H9 (cell line): Measurements from ENCODE around the gene MEIS2. TPM values are rescaled to one million over a fixed set of nuclear protein-coding genes. Genes with fewer than 3 reads are reported as not detected.

ENCODE experiments used
- DNase-seq: peaks from one replicate; pipeline ENCODE4 v3.0.0-alpha.2; 2017
- H2AFZ ChIP-seq: one replicate; pipeline ENCODE4 v1.6.1; 2013; ENCODE audit warnings: mild to moderate bottlenecking, low read length, control low read depth, moderate library complexity
- H2AK5ac ChIP-seq: 2 replicates; pipeline ENCODE4 v1.6.1; 2013; ENCODE audit warnings: low read length, control low read depth, mixed read lengths; ENCODE audit not compliant: insufficient read length
- H2BK120ac ChIP-seq: one replicate; pipeline ENCODE4 v1.6.1; 2013; ENCODE audit warnings: low read depth, mild to moderate bottlenecking, low read length, control low read depth, inconsistent platforms; ENCODE audit not compliant: poor library complexity, severe bottlenecking
- H2BK12ac ChIP-seq: 2 replicates; pipeline ENCODE4 v1.6.1; 2013; ENCODE audit warnings: low read length, control low read depth, mixed read lengths, low read depth; ENCODE audit not compliant: insufficient read length
- H2BK15ac ChIP-seq: 2 replicates; pipeline ENCODE4 v1.6.1; 2013; ENCODE audit warnings: low read depth, low read length, control low read depth
- H2BK20ac ChIP-seq: one replicate; pipeline ENCODE4 v1.6.1; 2013; ENCODE audit warnings: low read depth, mild to moderate bottlenecking, low read length, control low read depth, inconsistent platforms; ENCODE audit not compliant: poor library complexity, severe bottlenecking
- H2BK5ac ChIP-seq: 2 replicates; pipeline ENCODE4 v1.6.1; 2013; ENCODE audit warnings: low read length, control low read depth, mixed read lengths; ENCODE audit not compliant: insufficient read length
- H3K14ac ChIP-seq: 2 replicates; pipeline ENCODE4 v1.6.1; 2013; ENCODE audit warnings: low read length, control low read depth; ENCODE audit not compliant: insufficient read depth
- H3K18ac ChIP-seq: 2 replicates; pipeline ENCODE4 v1.6.1; 2013; ENCODE audit warnings: low read depth, mild to moderate bottlenecking, mixed read lengths, low read length, control low read depth; ENCODE audit not compliant: insufficient read length
- H3K23ac ChIP-seq: 2 replicates; pipeline ENCODE4 v1.6.1; 2013; ENCODE audit warnings: low read length, control low read depth, mixed read lengths, low read depth; ENCODE audit not compliant: insufficient read length
- H3K23me2 ChIP-seq: 2 replicates; pipeline ENCODE4 v1.6.1; 2013; ENCODE audit warnings: low read depth, mild to moderate bottlenecking, mixed read lengths, low read length, control low read depth; ENCODE audit not compliant: insufficient read length, poor library complexity, severe bottlenecking
- H3K27ac ChIP-seq: 2 replicates; pipeline ENCODE4 v1.5.1; 2013; ENCODE audit warnings: low read length, control low read depth, mixed read lengths, low read depth; ENCODE audit not compliant: insufficient read length
- H3K27me3 ChIP-seq: 2 replicates; pipeline ENCODE4 v1.6.1; 2013; ENCODE audit warnings: low read length, control low read depth, inconsistent platforms; ENCODE audit not compliant: insufficient read depth
- H3K4ac ChIP-seq: 2 replicates; pipeline ENCODE4 v1.6.1; 2013; ENCODE audit warnings: low read depth, mild to moderate bottlenecking, control low read depth, inconsistent platforms, low read length, moderate library complexity
- H3K4me1 ChIP-seq: 2 replicates; pipeline ENCODE4 v1.6.1; 2013; ENCODE audit warnings: low read length, control low read depth, inconsistent platforms; ENCODE audit not compliant: insufficient read depth
- H3K4me2 ChIP-seq: 2 replicates; pipeline ENCODE4 v1.6.1; 2013; ENCODE audit warnings: low read length, control low read depth, mixed read lengths; ENCODE audit not compliant: insufficient read length, insufficient read depth
- H3K56ac ChIP-seq: 2 replicates; pipeline ENCODE4 v1.6.1; 2013; ENCODE audit warnings: low read depth, mild to moderate bottlenecking, mixed read lengths, low read length, control low read depth; ENCODE audit not compliant: insufficient read length
- H3K79me1 ChIP-seq: 2 replicates; pipeline ENCODE4 v1.6.1; 2013; ENCODE audit warnings: low read depth, mild to moderate bottlenecking, moderate library complexity, low read length, control low read depth, inconsistent platforms; ENCODE audit not compliant: insufficient read depth, poor library complexity, severe bottlenecking
- H3K79me2 ChIP-seq: 2 replicates; pipeline ENCODE4 v1.6.1; 2013; ENCODE audit warnings: low read length, control low read depth, inconsistent platforms; ENCODE audit not compliant: insufficient read depth
- H3K9ac ChIP-seq: 2 replicates; pipeline ENCODE4 v1.6.1; 2013; ENCODE audit warnings: low read length, control low read depth, mixed read lengths; ENCODE audit not compliant: insufficient read length; ENCODE audit errors: extremely low read depth
- H3K9me3 ChIP-seq: one replicate; pipeline ENCODE4 v1.6.1; 2013; ENCODE audit warnings: low read depth, low read length, inconsistent platforms; ENCODE audit not compliant: control insufficient read depth
- H3T11ph ChIP-seq: one replicate; pipeline ENCODE4 v1.6.1; 2013; ENCODE audit warnings: mild to moderate bottlenecking, low read length, control low read depth, inconsistent platforms
- H4K20me1 ChIP-seq: one replicate; pipeline ENCODE4 v1.6.1; 2013; ENCODE audit not compliant: control insufficient read depth, insufficient read length, insufficient read depth
- H4K5ac ChIP-seq: 2 replicates; pipeline ENCODE4 v1.6.1; 2013; ENCODE audit warnings: low read depth, mild to moderate bottlenecking, mixed read lengths, low read length, control low read depth; ENCODE audit not compliant: insufficient read length
- H4K8ac ChIP-seq: replicated peaks from 2 replicates; pipeline ENCODE4 v1.6.1; 2013; ENCODE audit warnings: low read length, control low read depth, mixed read lengths, low read depth; ENCODE audit not compliant: insufficient read length
- H4K91ac ChIP-seq: 2 replicates; pipeline ENCODE4 v1.6.1; 2013; ENCODE audit warnings: low read depth, mild to moderate bottlenecking, moderate library complexity, mixed read lengths, low read length, control low read depth; ENCODE audit not compliant: insufficient read length
- H3K27ac Mint-ChIP-seq, 3 experiments: 2 replicates in 2 of 3; 3 replicates in 1 of 3; pipeline ENCODE4 v1.8.0; 2020 to 2021; ENCODE audit warnings: mixed read lengths in 3 of 3, mild to moderate bottlenecking in 1 of 3, moderate library complexity in 1 of 3
- H3K27me3 Mint-ChIP-seq: 2 replicates; pipeline ENCODE4 v1.8.0; 2021; ENCODE audit warnings: low read depth, mild to moderate bottlenecking, moderate library complexity, mixed read lengths
- H3K36me3 Mint-ChIP-seq, 3 experiments: 2 replicates in 2 of 3; 3 replicates in 1 of 3; pipeline ENCODE4 v1.8.0; 2020 to 2021; ENCODE audit warnings: low read depth in 3 of 3, mixed read lengths in 3 of 3; ENCODE audit not compliant: insufficient read depth in 1 of 3
- H3K4me1 Mint-ChIP-seq, 2 experiments: 2 replicates each; pipeline ENCODE4 v1.8.0; 2020; ENCODE audit warnings: mixed read lengths in 2 of 2
- H3K4me3 Mint-ChIP-seq, 2 experiments: 2 replicates in 1 of 2; 3 replicates in 1 of 2; pipeline ENCODE4 v1.8.0; 2020 to 2021; ENCODE audit warnings: mild to moderate bottlenecking in 2 of 2, mixed read lengths in 2 of 2, moderate library complexity in 1 of 2
- H3K9me3 Mint-ChIP-seq, 2 experiments: 2 replicates in 1 of 2; 3 replicates in 1 of 2; pipeline ENCODE4 v1.8.0; 2020; ENCODE audit warnings: mild to moderate bottlenecking in 2 of 2, mixed read lengths in 2 of 2, moderate library complexity in 1 of 2
- WGBS: extraction: QIAGEN DNeasy Blood & Tissue Kit; methylation state at CpG from one replicate; pipeline ENCODE4 v1.1.7; 2013; ENCODE audit warnings: missing lambda C conversion rate, low lambda C conversion rate, mixed read lengths; ENCODE audit not compliant: insufficient read length; ENCODE audit errors: extremely low coverage; 5-methylcytosine and 5-hydroxymethylcytosine counted together
- total RNA-seq: library from RNA; stranded (reverse); gene quantifications from 2 replicates; pipeline ENCODE4 v1.2.1, GENCODE V29; 2021
- TF ChIP-seq, protein P1 (sequence below): fragments of 200-600 bp; sonication (generic); conservative IDR thresholded peaks from 3 replicates; pipeline ENCODE4 v1.8.0; 2021; ENCODE audit warnings: antibody characterized with exemption, mild to moderate bottlenecking

Gene MEIS2
- total RNA-seq, 1 experiment from 2014 or later = 0.35 TPM

DNA sequence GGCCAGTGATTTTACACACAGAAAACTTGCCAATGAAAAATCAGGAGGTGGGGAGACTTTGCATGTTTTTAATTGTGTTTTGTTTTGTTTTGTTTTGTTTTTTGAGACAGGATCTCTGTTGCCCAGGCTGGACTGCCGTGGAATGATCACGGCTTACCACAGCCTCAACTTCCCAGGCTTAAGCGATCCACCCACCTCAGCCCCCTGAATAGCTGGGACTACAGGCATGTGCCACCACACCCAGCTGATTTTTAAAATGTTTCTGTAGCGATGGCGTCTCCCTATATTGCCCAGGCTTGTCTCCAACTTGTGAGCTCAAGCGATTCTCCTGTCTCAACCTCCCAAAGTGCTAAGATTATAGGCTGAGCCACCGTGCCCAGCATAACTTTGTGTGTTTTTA lies 46.0 kb downstream of the MEIS2 start:
- WGBS = no CpG with 5 or more reads among the region's 7 CpGs
- H3K23ac ChIP-seq = no peak overlapping the region
- no peaks in the 10 kb centered on the region for H3K27me3 ChIP-seq
- no peaks in the 10 kb centered on the region for H3K79me1 ChIP-seq
- no peak overlapping the region for H3K18ac ChIP-seq
- H4K91ac ChIP-seq = no peak overlapping the region
- H3K56ac ChIP-seq = no peak overlapping the region
- no peak overlapping the region for H2AK5ac ChIP-seq
- H2BK12ac ChIP-seq = no peak overlapping the region
- no peak overlapping the region for H3K27ac Mint-ChIP-seq
- no peak overlapping the region for H2AFZ ChIP-seq
- no peak overlapping the region for H3K9ac ChIP-seq
- no peak overlapping the region for H3K4me2 ChIP-seq
- no peak overlapping the region for H3K4me3 Mint-ChIP-seq
- no peak overlapping the region for H3K27ac ChIP-seq
- H3K79me2 ChIP-seq = no peaks in the 10 kb centered on the region
- no peak overlapping the region for H2BK15ac ChIP-seq
- H3K23me2 ChIP-seq = no peaks in the 10 kb centered on the region
- H3K9me3 Mint-ChIP-seq = peaks cover 0 to 2% of the 10 kb centered on the region in 2 experiments; a peak in 2 of 5 replicates
- H2BK5ac ChIP-seq = no peak overlapping the region
- H3K27me3 Mint-ChIP-seq = no peaks in the 10 kb centered on the region
- no peaks in the 10 kb centered on the region; the same call in 1 of the 2 replicates for H3K4me1 ChIP-seq
- TF ChIP-seq, protein P1, sequence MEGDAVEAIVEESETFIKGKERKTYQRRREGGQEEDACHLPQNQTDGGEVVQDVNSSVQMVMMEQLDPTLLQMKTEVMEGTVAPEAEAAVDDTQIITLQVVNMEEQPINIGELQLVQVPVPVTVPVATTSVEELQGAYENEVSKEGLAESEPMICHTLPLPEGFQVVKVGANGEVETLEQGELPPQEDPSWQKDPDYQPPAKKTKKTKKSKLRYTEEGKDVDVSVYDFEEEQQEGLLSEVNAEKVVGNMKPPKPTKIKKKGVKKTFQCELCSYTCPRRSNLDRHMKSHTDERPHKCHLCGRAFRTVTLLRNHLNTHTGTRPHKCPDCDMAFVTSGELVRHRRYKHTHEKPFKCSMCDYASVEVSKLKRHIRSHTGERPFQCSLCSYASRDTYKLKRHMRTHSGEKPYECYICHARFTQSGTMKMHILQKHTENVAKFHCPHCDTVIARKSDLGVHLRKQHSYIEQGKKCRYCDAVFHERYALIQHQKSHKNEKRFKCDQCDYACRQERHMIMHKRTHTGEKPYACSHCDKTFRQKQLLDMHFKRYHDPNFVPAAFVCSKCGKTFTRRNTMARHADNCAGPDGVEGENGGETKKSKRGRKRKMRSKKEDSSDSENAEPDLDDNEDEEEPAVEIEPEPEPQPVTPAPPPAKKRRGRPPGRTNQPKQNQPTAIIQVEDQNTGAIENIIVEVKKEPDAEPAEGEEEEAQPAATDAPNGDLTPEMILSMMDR = no peak
- H3K4me1 Mint-ChIP-seq = peaks cover 32 to 33% of the 10 kb centered on the region in 2 experiments
- H3K4ac ChIP-seq = no peak overlapping the region
- DNase-seq = no peak
- H4K5ac ChIP-seq = no peak overlapping the region
- H4K20me1 ChIP-seq = no peaks in the 10 kb centered on the region
- H3T11ph ChIP-seq = no peak overlapping the region
- no peak overlapping the region for H2BK120ac ChIP-seq
- H2BK20ac ChIP-seq = no peak overlapping the region
- no peaks in the 10 kb centered on the region for H3K9me3 ChIP-seq
- no peak overlapping the region for H3K14ac ChIP-seq
- H4K8ac ChIP-seq = no peak overlapping the region
- no peaks in the 10 kb centered on the region; a peak in 1 of 7 replicates for H3K36me3 Mint-ChIP-seq
